HepG2 (cell line): ENCODE results near the gene EPS8L3. TPM values are rescaled to one million over a fixed set of nuclear protein-coding genes. Genes with fewer than 3 reads are reported as not detected.
A peak's percentile ranks its signal among the peaks of the same experiment; 100 is the strongest.

Source experiments
- ATAC-seq: fragments of 200-7000 bp; cut with Tn5 transposase; 3 replicates; pipeline ENCODE4 v1.9.1; 2020; ENCODE audit warnings: mild to moderate bottlenecking, moderate library complexity
- BruUV-seq: library from RNA; stranded (reverse); fragments of 400-500 nt; replicated peaks from 2 replicates; lab custom pipeline; 2021; lab: Mats Ljungman, UMichigan
- CTCF ChIA-PET: fragments of 300-600 bp; formaldehyde crosslinking; extraction: SDS; loops from one replicate; lab custom pipeline; 2021; ENCODE audit warnings: low total read pairs, inconsistent platforms, low intra/inter-chr PET ratio; lab: Yijun Ruan, JAX
- POLR2A ChIA-PET: fragments of 350-600 bp; sonication (Branson Sonifier 250); formaldehyde crosslinking; loops from one replicate; lab custom pipeline; 2020; ENCODE audit warnings: antibody characterized with exemption, inconsistent platforms; lab: Yijun Ruan, JAX
- DNase-seq: peaks from one replicate; pipeline ENCODE4 v3.0.0-alpha.2; 2015; ENCODE audit warnings: low spot score
- FAIRE-seq: peaks from 3 replicates; lab custom pipeline; 2011; peaks lifted over from hg19 to GRCh38; lab: Jason Lieb, UNC
- H2AFZ ChIP-seq: one replicate; pipeline ENCODE4 v1.6.1; 2011; ENCODE audit warnings: low read length, inconsistent platforms
- H3K27ac ChIP-seq: fragments of 300-600 bp; 3 replicates; pipeline ENCODE4 v1.8.0; 2011; ENCODE audit warnings: mixed run types, mild to moderate bottlenecking, mixed read lengths, low read length, inconsistent platforms; ENCODE audit not compliant: insufficient read depth; ENCODE audit errors: extremely low read length
- H3K27me3 ChIP-seq, 2 experiments: fragments of 200-600 bp in 1 of 2; 2 replicates in 1 of 2; 3 replicates in 1 of 2; pipeline versions ENCODE4 v1.6.0 to v1.8.0; 2011; ENCODE audit warnings: low read length in 2 of 2, mild to moderate bottlenecking in 2 of 2, moderate library complexity in 2 of 2, inconsistent platforms in 1 of 2; ENCODE audit not compliant: insufficient read depth in 2 of 2, control insufficient read depth in 1 of 2
- H3K36me3 ChIP-seq, 2 experiments: fragments of 200-600 bp in 1 of 2; replicated peaks in 1 of 2; 2 replicates in 1 of 2; 3 replicates in 1 of 2; pipeline versions ENCODE4 v1.5.1 to v1.8.0; 2011; ENCODE audit warnings: low read length in 2 of 2, inconsistent platforms in 1 of 2; ENCODE audit not compliant: insufficient read depth in 2 of 2, control insufficient read depth in 1 of 2
- H3K4me1 ChIP-seq: 2 replicates; pipeline ENCODE4 v1.5.1; 2012; ENCODE audit warnings: low read length, inconsistent platforms; ENCODE audit not compliant: insufficient read depth
- H3K4me2 ChIP-seq: 2 replicates; pipeline ENCODE4 v1.6.0; 2011; ENCODE audit warnings: low read depth, low read length, inconsistent platforms
- H3K4me3 ChIP-seq, 3 experiments: fragments of 200-600 bp in 1 of 3; sonication (generic), shearing (Covaris generic) in 1 of 3; replicated peaks in 1 of 3; 2 replicates each; pipeline ENCODE4 v1.5.1; 2011 to 2016; ENCODE audit warnings: low read length in 3 of 3, inconsistent platforms in 2 of 3, low read depth in 2 of 3, mild to moderate bottlenecking in 2 of 3, control low read depth in 1 of 3, mixed read lengths in 1 of 3; ENCODE audit not compliant: insufficient read depth in 1 of 3
- H3K79me2 ChIP-seq: one replicate; pipeline ENCODE4 v1.6.1; 2011; ENCODE audit warnings: low read length, inconsistent platforms; ENCODE audit not compliant: insufficient read depth
- H3K9ac ChIP-seq: 2 replicates; pipeline ENCODE4 v1.6.0; 2011; ENCODE audit warnings: mild to moderate bottlenecking, low read depth, low read length, inconsistent platforms; ENCODE audit not compliant: insufficient read depth
- H3K9me3 ChIP-seq: 2 replicates; pipeline ENCODE4 v1.5.1; 2012; ENCODE audit warnings: mild to moderate bottlenecking, low read length
- H4K20me1 ChIP-seq: 2 replicates; pipeline ENCODE4 v1.6.0; 2011; ENCODE audit warnings: inconsistent platforms, mild to moderate bottlenecking, low read length, moderate library complexity; ENCODE audit not compliant: insufficient read depth
- GABPB1 ChIP-seq: IDR thresholded peaks from 2 replicates; pipeline ENCODE4 v1.6.1; 2016; ENCODE audit warnings: mild to moderate bottlenecking, missing genetic modification reagents, moderate library complexity, missing compliant biosample characterization
- HMGXB4 ChIP-seq, 2 experiments: sonication (generic) in 1 of 2; formaldehyde crosslinking in 1 of 2; IDR thresholded peaks; 2 replicates each; pipeline versions ENCODE4 v1.4.0 to v1.6.1; 2018 to 2020; ENCODE audit warnings: missing genetic modification reagents in 2 of 2, borderline replicate concordance in 1 of 2, low read depth in 1 of 2, mild to moderate bottlenecking in 1 of 2, missing biosample characterization in 1 of 2
- HOMEZ ChIP-seq: IDR thresholded peaks from 2 replicates; pipeline ENCODE4 v1.6.1; 2016; ENCODE audit warnings: low read depth
- MXD1 ChIP-seq: sonication (generic); formaldehyde crosslinking; IDR thresholded peaks from 2 replicates; pipeline ENCODE4 v1.4.0; 2020; ENCODE audit warnings: mild to moderate bottlenecking, missing genetic modification reagents
- PRPF4 ChIP-seq: fragments of 200-400 bp; formaldehyde crosslinking; IDR thresholded peaks from 2 replicates; pipeline ENCODE4 v1.6.1; 2016; ENCODE audit warnings: low read length, low read depth; ENCODE audit not compliant: poor library complexity, severe bottlenecking
- SP4 ChIP-seq: sonication (generic); formaldehyde crosslinking; IDR thresholded peaks from 2 replicates; pipeline ENCODE4 v1.8.1; 2023; ENCODE audit warnings: mild to moderate bottlenecking, missing genetic modification reagents
- TAF1 ChIP-seq: sonication (generic); formaldehyde crosslinking; IDR thresholded peaks from 2 replicates; pipeline ENCODE4 v1.4.0; 2020; ENCODE audit warnings: missing genetic modification reagents
- ZNF280B ChIP-seq: sonication (generic); formaldehyde crosslinking; IDR thresholded peaks from 2 replicates; pipeline ENCODE4 v1.5.0; 2020; ENCODE audit warnings: missing genetic modification reagents, mild to moderate bottlenecking, borderline replicate concordance
- ZNF598 ChIP-seq: sonication (generic); formaldehyde crosslinking; IDR thresholded peaks from 2 replicates; pipeline ENCODE4 v1.5.1; 2020; ENCODE audit warnings: mild to moderate bottlenecking, missing genetic modification reagents, borderline replicate concordance
- ZNF652 ChIP-seq: IDR thresholded peaks from 2 replicates; pipeline ENCODE4 v1.6.1; 2016; ENCODE audit warnings: low read depth, borderline replicate concordance
- ZNF891 ChIP-seq: sonication (generic); formaldehyde crosslinking; IDR thresholded peaks from 2 replicates; pipeline ENCODE4 v1.5.0; 2020; ENCODE audit warnings: mild to moderate bottlenecking, missing genetic modification reagents
- WGBS: methylation state at CpG from one replicate; pipeline ENCODE4 v1.1.6; 2017; ENCODE audit warnings: low lambda C conversion rate; 5-methylcytosine and 5-hydroxymethylcytosine counted together
- in situ Hi-C: cut with HindIII; loops from 2 replicates; pipeline ENCODE4 v1.10.0; 2017; ENCODE audit warnings: low pct_unique_long_range_greater_than_20kb; ENCODE audit not compliant: extremely low pct_ligation_motif_present
- intact Hi-C: fragments of 100-400 bp; cut with micrococcal nuclease; formaldehyde crosslinking; loops from one replicate; pipeline ENCODE4 v1.10.0; 2022; ENCODE audit not compliant: unreplicated experiment
- polyA plus RNA-seq, 8 experiments: library from polyadenylated mRNA; depleted of rRNA in 3 of 8; stranded (reverse) in 7 of 8; unstranded in 1 of 8; fragments of >200 nt; fragmentation: Illumina TruSeq in 4 of 8; extraction: Trizol in 4 of 8; gene quantifications; 2 replicates each; pipeline versions ENCODE4 v1.2.1 to v1.2.3, GENCODE V29; 2011 to 2016; ENCODE audit warnings: low read depth in 4 of 8, missing spikeins in 1 of 8, mixed read lengths in 1 of 8; ENCODE audit not compliant: insufficient read depth in 1 of 8
- total RNA-seq, 5 experiments: library from RNA; depleted of rRNA; stranded (reverse); fragments of >200 nt; fragmentation: Illumina TruSeq; extraction: Trizol; gene quantifications; 2 replicates each; pipeline ENCODE4 v1.2.3, GENCODE V29; 2016; ENCODE audit warnings: low read depth in 1 of 5

The EPS8L3 gene
- total and polyA plus RNA-seq, 2 of the 13 experiments (the other 11 are each of a cell fraction or from before 2014, with no cell fraction given) = 18.2 to 106 TPM

GRCh38 chr1:109773900-109774485, 10.3 kb upstream of the EPS8L3 start:
- no peak overlapping the region for H3K4me3 ChIP-seq
- no peaks in the 10 kb centered on the region for H3K36me3 ChIP-seq
- DNase-seq (no peak), FAIRE-seq (no peak), ATAC-seq (no peak)
- H3K27ac ChIP-seq = no peak overlapping the region
- intact Hi-C loops = loop anchor here (1.0 to 5.0 kb wide), 6 partner anchors 11 to 228 kb away; partner anchors contain the start of genes EPS8L3 and GSTM4
- ChIA-PET CTCF (interaction anchor here (1.4 to 2.0 kb wide), 6 partner anchors 34 to 228 kb away, joined by 4 to 26 read pairs (median 9); partner anchors contain the start of genes AHCYL1 and GSTM3), POLR2A (interaction anchor here (1.1 to 2.1 kb wide), 3 partner anchors 10 to 210 kb away, joined by 3 to 6 read pairs (median 6); partner anchors contain the start of genes AHCYL1 and EPS8L3)
- no peaks in the 10 kb centered on the region for H4K20me1 ChIP-seq
- whole genome bisulfite sequencing = 78% methylated on average over 3 of the region's 6 CpGs
- H3K9me3 ChIP-seq = no peaks in the 10 kb centered on the region
- in situ Hi-C loops = loop anchor here (5.0 kb wide), 3 partner anchors 57 to 227 kb away; partner anchors contain the start of gene GNAI3
- peaks cover 42% of the 10 kb centered on the region for H3K4me1 ChIP-seq
- H3K4me2 ChIP-seq = no peak overlapping the region
- no TSS peak for BruUV-seq
- no peak overlapping the region for H3K9ac ChIP-seq
- H2AFZ ChIP-seq = no peak overlapping the region
- peaks cover 2 to 19% of the 10 kb centered on the region in 2 experiments; a peak in 3 of 5 replicates for H3K27me3 ChIP-seq
- H3K79me2 ChIP-seq = no peaks in the 10 kb centered on the region
- TF ChIP-seq PRPF4 (no peak), ZNF280B (peak; percentile 41; the same call in 1 of the 2 replicates), HMGXB4 (CRISPR knock-in tag; IDR thresholded peaks at IDR 0.05; ENCODE audit: borderline replicate concordance in 1 of 2, low read depth in 1 of 2) (peak in 1 of 2 experiments; percentile 12; a peak in 1 of 4 replicates), MXD1 (CRISPR knock-in tag) (0 out of 2 replicates have a peak, but pooled peaks have one; percentile 14), SP4 (CRISPR knock-in tag) (no peak), HOMEZ (CRISPR knock-in tag) (0 out of 2 replicates have a peak, but pooled peaks have one; percentile 5), ZNF652 (CRISPR knock-in tag) (no peak), ZNF598 (CRISPR knock-in tag) (no peak; the same call in 1 of the 2 replicates), GABPB1 (CRISPR knock-in tag) (0 out of 2 replicates have a peak, but pooled peaks have one; percentile 3), ZNF891 (CRISPR knock-in tag) (0 out of 2 replicates have a peak, but pooled peaks have one; percentile 47), TAF1 (CRISPR knock-in tag) (no peak)
